HL-60/S4 treated with phorbol 12-myristate 13-acetate at 8.2 ng/mL for 4 days and 3 days (cell line): ENCODE results near the gene PSAP.

Experiments
- in situ Hi-C: fragments of 300-500 bp; cut with MboI; formaldehyde crosslinking; loops from 2 replicates; pipeline ENCODE4 v1.15.0; 2022; ENCODE audit warnings: low sequenced_read_pairs

Gene PSAP

GRCh38 chr10:71845410-71846405 is 5.3 kb downstream of the PSAP start:
- in situ Hi-C loops = no loop called here

GRCh38 chr10:71844695-71845094 is 6.4 kb downstream of the PSAP start:
- in situ Hi-C loops = no loop called here

GRCh38 chr10:71844084-71844483 is 7.0 kb downstream of the PSAP start:
- in situ Hi-C loops = no loop called here

- in situ Hi-C loops = no loop called here
Measured at GRCh38 chr10:71842856-71843686, 8.0 kb downstream of the PSAP start.

GRCh38 chr10:71842422-71842821 is 8.6 kb downstream of the PSAP start:
- in situ Hi-C loops = no loop called here

GRCh38 chr10:71840958-71841335 is 10.1 kb downstream of the PSAP start:
- in situ Hi-C loops = no loop called here

- in situ Hi-C loops = no loop called here
Measured at GRCh38 chr10:71840177-71840957, 10.7 kb downstream of the PSAP start.

DNA sequence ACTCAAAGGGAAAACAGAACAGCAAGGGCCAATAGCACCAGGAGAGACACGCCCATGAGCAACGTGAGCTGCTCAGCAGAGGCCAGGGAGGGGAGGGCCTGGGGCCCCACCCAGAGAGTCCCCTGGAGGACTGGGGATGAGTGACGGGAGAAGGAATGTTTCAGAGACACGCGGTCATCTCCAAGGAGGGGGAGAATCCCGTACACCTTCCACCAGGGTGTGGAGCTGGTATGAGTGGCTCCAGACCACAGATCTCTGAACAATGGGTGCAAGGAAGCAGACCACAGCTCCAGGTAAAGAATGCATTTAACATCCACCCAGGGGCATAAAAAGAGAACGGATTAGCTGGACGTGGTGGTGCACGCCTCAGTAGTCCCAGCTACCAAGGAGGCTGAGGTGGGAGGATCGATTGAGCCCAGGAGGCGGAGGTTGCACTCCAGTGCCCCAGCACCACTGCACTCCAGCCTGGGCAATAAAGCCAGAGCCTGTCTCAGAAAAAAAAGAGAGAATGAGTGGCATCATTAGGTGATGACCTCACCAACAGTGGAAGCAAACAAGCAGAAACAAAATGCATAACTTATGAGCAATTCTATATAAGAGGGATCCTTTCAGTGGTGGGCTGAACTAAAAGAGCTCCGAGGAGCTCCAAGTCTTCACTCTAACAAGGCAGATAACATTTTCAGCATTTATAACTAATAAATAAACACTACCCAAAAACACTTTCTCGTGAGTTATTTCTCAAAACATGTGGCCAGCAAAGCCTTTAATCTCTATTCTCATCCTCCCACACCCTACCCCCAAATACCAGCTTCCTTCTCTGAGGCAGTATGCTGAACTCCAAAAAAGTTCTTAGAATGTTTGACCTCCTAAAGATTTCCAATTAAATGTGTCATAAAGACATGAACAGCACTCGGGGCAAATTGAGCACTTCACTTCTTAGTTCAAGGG is 12.5 kb downstream of the PSAP start:
- in situ Hi-C loops = no loop called here

DNA sequence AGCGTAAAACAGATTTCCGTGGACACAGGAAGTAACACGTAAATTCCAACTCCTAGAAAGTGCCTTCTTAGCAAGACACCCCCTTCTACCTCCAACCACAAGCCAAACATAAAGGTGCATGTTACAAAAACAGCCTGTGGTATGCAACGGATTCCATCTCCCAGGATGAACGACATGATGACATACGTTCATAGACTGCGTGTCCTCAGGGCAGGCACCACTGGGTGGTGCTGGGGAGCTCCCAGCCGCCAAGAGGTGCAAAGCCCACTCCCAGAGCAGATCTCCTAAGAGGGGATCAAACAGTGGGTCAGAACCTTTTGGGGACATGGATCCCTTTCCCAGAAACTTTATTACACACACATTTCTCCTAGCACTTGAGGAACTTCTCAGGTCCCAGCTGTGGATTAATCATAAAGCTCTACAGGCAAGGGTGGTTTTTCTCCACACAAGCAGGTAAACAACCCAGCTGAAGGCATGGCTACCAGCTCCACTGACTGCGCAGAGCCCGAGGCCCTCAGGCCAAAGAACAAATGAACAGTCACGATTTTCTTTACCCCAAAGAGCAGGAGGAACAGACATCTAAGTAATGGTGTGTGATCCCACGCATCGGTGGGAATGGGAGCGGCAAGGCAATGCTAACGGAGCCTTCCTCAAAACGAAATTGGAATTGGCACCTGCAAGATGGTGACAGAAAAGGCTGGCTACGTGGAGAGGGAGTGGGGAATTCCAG is 13.8 kb downstream of the PSAP start:
- in situ Hi-C loops = no loop called here

- in situ Hi-C loops = no loop called here
Measured at GRCh38 chr10:71836596-71836974, 14.5 kb downstream of the PSAP start.

DNA sequence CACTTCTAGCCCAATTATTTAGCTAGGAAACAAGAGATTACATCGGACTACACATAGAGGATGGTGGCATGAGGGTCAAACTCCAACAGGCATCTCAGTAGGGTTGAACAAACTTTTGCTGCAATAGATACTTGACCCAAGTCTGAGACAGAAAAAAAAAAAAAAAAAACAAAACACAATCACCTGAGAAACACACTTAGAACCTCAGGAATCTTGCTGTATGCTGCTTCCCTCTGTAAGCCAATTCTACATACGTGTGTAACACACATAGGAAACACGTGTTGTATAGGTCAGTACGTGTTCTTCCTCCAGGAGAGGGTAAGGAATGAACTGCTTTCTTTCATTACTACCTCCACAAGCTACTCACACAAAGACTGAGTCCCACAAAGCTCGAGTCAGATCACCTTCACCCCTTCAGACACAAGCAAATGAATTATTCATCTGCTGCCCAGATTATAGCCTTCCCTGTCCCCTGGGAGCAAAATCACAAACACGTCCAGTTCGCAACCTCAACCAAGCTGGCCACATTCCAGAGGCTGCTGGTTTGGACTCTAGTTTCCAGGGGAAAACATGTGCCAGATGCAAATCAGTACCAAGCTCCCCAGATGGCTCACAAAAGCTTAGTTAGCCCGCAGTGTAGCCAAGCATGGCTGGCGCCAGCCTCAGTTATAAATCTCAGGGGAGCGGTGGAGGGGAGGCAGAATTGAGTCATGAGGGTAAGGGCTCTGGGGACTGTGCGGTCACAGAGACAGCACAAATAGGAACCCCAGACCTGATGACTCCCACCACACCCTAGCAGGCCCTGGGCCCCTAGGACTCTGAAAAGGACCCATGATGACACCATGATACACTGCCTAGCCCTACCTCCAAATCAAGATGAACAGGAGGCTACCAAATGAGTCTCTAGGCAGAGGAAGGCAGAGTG is 15.1 kb downstream of the PSAP start:
- in situ Hi-C loops = no loop called here

- in situ Hi-C loops = no loop called here
Measured at GRCh38 chr10:71834343-71834674, 16.7 kb downstream of the PSAP start.

- in situ Hi-C loops = no loop called here
Measured at GRCh38 chr10:71833451-71834342, 17.4 kb downstream of the PSAP start.

DNA sequence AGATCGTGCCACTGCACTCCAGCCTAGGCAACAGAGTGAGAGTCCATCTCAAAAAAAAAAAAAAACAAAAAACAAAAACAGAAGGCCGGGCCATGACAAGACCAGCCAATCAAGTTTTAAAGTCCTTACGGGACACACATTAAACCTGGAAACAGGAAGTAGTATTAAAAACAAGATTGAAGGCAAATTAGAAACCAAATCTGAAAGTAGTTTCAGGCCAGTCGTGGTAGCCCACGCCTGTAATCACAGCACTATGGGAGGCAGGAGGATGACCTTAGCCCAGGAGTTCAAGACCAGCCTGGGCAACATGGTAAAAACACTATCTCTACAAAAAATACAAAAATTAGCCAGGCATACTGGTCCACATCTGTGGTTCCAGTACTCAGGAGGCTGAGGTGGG is 18.1 kb downstream of the PSAP start:
- in situ Hi-C loops = no loop called here

GRCh38 chr10:71831646-71832552 is 19.2 kb downstream of the PSAP start:
- in situ Hi-C loops = no loop called here

DNA sequence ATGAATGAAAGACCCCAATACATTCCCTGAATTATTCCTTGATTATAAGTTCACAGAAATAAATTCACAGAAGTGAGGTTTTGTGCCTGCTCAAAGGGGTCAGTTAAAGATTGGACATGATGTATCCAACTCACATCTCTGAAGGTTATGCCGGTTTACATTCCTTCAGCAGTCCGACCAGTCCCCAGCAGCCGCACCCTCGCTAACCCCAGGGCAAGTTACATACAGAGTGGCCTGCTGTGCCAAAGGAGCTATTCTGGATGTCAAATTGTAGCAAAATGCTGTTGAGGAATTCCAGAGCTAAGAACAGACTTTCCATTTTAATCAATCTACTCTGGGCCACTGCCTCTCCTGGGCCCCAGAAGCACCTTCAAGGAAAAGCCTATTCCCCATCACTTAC is 20.3 kb downstream of the PSAP start:
- in situ Hi-C loops = no loop called here
